Measurements from ENCODE around the gene CORO2A.

GRCh38 chr9:98094316-98094715 lies 98.1 kb downstream of the CORO2A start:
- TF ChIP-seq CTCF (IDR thresholded peaks at IDR 0.05): no peak
- TF ChIP-seq POLR2A (IDR thresholded peaks at IDR 0.05): no peak

All from body of pancreas (tissue), 4 donors.